ENCODE measurements around the gene FGA. TPM values are rescaled to one million over a fixed set of nuclear protein-coding genes. Genes with fewer than 3 reads are reported as not detected.

Gene FGA
- total RNA-seq, 1 experiment from 2014 or later, result not detected

GRCh38 chr4:154612472-154613414, 22.2 kb upstream of the FGA start, which contains the start of gene FGG:
Gene FGG (minus strand): TSS chr4:154612656. CDS start chr4:154612609, 47 bp downstream.
- intact Hi-C loops (cut with micrococcal nuclease; ENCODE audit: unreplicated experiment), result loop anchor here (10.0 kb wide), 1 partner anchor 288 kb away; no protein-coding TSS in a partner anchor
- no peaks in the 10 kb centered on the region for H3K9me3 Mint-ChIP-seq (ENCODE audit: low read depth, unreplicated experiment)
- no peaks in the 10 kb centered on the region for H3K4me1 Mint-ChIP-seq (ENCODE audit: low read depth, unreplicated experiment)
- H3K27me3 Mint-ChIP-seq (ENCODE audit: unreplicated experiment), result no peaks in the 10 kb centered on the region
- H3K27ac Mint-ChIP-seq (ENCODE audit: unreplicated experiment), result no peak within 1 kb of the TSS
- no peak within 1 kb of the TSS for H3K4me3 Mint-ChIP-seq (ENCODE audit: low read depth, unreplicated experiment)
- no peak for TF ChIP-seq CTCF (IDR thresholded peaks at IDR 0.05; ENCODE audit: unreplicated experiment)
- CTCF ChIA-PET, result interaction anchor here (1.1 kb wide), 1 partner anchor 51 kb away, joined by 3 read pairs; no protein-coding TSS in a partner anchor
- no peak for DNase-seq
- no peaks in the 10 kb centered on the region for H3K36me3 Mint-ChIP-seq (ENCODE audit: insufficient read depth, unreplicated experiment)
- no TSS peak for BruUV-seq (replicated peaks)

- TF ChIP-seq CTCF (IDR thresholded peaks at IDR 0.05; ENCODE audit: unreplicated experiment), result no peak
- Mint-ChIP-seq H3K4me3 (ENCODE audit: low read depth, unreplicated experiment) (no peak overlapping the region), H3K27me3 (ENCODE audit: unreplicated experiment) (no peaks in the 10 kb centered on the region), H3K9me3 (ENCODE audit: low read depth, unreplicated experiment) (no peaks in the 10 kb centered on the region), H3K4me1 (ENCODE audit: low read depth, unreplicated experiment) (no peaks in the 10 kb centered on the region), H3K27ac (ENCODE audit: unreplicated experiment) (no peak overlapping the region), H3K36me3 (ENCODE audit: insufficient read depth, unreplicated experiment) (no peaks in the 10 kb centered on the region)
- no TSS peak for BruUV-seq (replicated peaks)
- CTCF ChIA-PET, result interaction anchor here (1.1 kb wide), 1 partner anchor 50 kb away, joined by 3 read pairs; no protein-coding TSS in a partner anchor
- intact Hi-C loops (cut with micrococcal nuclease; ENCODE audit: unreplicated experiment), result loop anchor here (10.0 kb wide), 1 partner anchor 287 kb away; no protein-coding TSS in a partner anchor
- DNase-seq, result no peak
Observed at GRCh38 chr4:154611833-154612232, 21.3 kb upstream of the FGA start.

- DNase-seq, result no peak
- CTCF ChIA-PET, result no interaction called here
- Mint-ChIP-seq H3K27me3 (ENCODE audit: unreplicated experiment) (no peaks in the 10 kb centered on the region), H3K9me3 (ENCODE audit: low read depth, unreplicated experiment) (no peaks in the 10 kb centered on the region), H3K4me1 (ENCODE audit: low read depth, unreplicated experiment) (no peaks in the 10 kb centered on the region), H3K4me3 (ENCODE audit: low read depth, unreplicated experiment) (no peak overlapping the region), H3K36me3 (ENCODE audit: insufficient read depth, unreplicated experiment) (no peaks in the 10 kb centered on the region), H3K27ac (ENCODE audit: unreplicated experiment) (no peak overlapping the region)
- BruUV-seq (replicated peaks), result no TSS peak
- intact Hi-C loops (cut with micrococcal nuclease; ENCODE audit: unreplicated experiment), result loop anchor here (10.0 kb wide), 1 partner anchor 286 kb away; no protein-coding TSS in a partner anchor
- TF ChIP-seq CTCF (IDR thresholded peaks at IDR 0.05; ENCODE audit: unreplicated experiment), result no peak
Observed at GRCh38 chr4:154610582-154610981, 20.0 kb upstream of the FGA start.

- Mint-ChIP-seq H3K4me1 (ENCODE audit: low read depth, unreplicated experiment) (peaks cover 7% of the 10 kb centered on the region), H3K4me3 (ENCODE audit: low read depth, unreplicated experiment) (no peak overlapping the region), H3K27me3 (ENCODE audit: unreplicated experiment) (no peaks in the 10 kb centered on the region), H3K9me3 (ENCODE audit: low read depth, unreplicated experiment) (no peaks in the 10 kb centered on the region), H3K27ac (ENCODE audit: unreplicated experiment) (no peak overlapping the region), H3K36me3 (ENCODE audit: insufficient read depth, unreplicated experiment) (no peaks in the 10 kb centered on the region)
- BruUV-seq (replicated peaks), result no TSS peak
- intact Hi-C loops (cut with micrococcal nuclease; ENCODE audit: unreplicated experiment), result no loop called here
- no peak for TF ChIP-seq CTCF (IDR thresholded peaks at IDR 0.05; ENCODE audit: unreplicated experiment)
- no peak for DNase-seq
- CTCF ChIA-PET, result no interaction called here
Observed at GRCh38 chr4:154609532-154609931, 19.0 kb upstream of the FGA start.
